Medulla oblongata (tissue), 1 donor: ENCODE results near the gene RECK.
A peak's percentile ranks its signal among the peaks of the same experiment; 100 is the strongest.
"Not testable (repeated sequence)": the region's sequence is repeated elsewhere in the genome, so short reads cannot be mapped to it uniquely, and the experiment has no call there.

Experiments used
- DNase-seq: peaks from one replicate; pipeline ENCODE4 v3.0.0-alpha.2; 2015; ENCODE audit errors: extremely low spot score

RECK gene

DNA sequence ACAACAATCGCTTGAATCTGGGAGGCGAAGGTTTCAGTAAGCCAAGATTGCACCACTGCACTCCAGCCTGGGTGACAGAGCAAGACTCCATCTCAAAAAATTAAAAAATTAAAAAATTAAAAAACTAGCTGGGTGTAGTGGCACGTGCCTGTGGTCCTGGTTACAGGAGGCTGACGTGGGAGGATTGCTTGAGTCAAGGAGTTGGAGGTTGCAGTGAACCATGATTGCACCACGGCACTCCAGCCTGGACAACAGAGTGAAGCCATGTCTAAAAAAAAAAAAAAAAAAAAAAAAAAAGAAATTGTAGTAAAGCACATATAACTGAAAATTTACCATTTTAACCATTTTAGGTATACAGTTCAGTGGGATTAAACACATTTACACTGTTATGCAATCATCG lies 119.4 kb downstream of the RECK start:
- DNase-seq: no peak

DNA sequence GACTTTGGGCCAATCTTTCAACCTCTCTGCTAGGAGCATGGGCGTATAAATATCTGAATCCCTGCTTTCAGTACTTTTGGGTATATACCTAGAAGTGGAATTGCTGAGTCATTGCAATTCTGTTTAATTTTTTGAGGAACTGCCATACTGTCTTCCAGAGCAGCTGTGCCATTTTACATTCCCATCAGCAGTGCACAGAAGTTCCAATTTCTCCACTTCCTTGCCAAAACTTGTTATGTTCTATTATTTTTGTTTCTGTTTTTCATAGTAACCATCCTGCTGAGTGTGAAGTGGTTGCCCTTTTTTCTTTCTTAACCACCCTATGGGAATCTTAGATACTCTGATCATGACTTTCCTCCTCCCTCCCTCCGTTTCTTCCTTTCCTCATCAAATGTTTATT lies 121.4 kb downstream of the RECK start:
- DNase-seq: no peak

DNA sequence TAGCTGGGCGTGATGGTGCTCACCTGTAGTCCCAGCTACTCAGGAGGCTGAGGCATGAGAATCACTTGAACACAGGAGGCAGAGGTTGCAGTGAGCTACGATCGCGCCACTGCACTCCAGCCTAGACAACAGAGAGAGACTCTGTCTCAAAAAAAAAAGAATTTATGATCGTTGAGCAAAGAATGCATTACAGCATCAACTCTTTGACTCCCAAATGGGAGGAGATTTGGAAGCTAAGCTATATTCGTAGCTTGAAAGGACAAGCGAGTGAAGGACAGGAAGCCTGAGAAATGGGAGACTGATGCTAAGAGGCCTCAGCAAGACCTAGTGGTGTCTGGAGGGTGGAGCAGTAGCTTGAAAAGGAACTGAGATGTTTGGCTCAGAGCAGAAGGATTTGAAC lies 122.2 kb downstream of the RECK start:
- DNase-seq: no peak

DNA sequence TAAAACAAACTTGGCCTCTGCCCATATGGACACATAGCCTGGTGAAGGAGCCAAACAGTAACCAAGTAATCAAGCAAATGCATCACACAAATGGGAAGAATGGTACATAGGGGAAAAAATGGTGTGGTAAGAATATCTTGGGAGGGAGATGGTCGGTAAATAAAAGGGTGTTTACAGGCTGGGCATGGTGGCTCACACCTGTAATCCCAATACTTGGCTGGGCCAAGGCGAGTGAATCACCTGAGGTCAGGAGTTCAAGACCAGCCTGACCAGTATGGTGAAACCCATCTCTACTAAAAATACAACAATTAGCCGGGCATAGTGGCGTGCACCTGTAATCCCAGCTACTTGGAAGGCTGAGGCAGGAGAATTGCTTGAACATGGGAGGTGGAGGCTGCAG lies 122.8 kb downstream of the RECK start:
- not testable (repeated sequence) for DNase-seq

DNA sequence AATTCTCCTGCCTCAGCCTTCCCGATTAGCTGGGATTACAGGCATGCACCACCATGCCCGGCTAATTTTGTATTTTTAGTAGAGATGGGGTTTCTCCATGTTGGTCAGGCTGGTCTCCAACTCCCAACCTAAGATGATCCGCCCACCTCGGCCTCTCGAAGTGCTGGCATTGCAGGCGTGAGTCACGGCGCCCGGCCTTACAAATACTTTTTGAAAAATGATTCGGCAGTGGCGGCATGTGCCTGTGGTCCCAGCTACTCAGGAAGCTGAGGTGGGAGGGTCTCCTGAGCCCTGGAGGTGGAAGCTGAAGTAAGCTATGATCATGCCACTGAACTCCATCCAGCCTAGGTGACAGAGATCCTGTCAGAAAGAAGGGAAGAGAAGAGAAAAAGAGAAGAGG lies 123.4 kb downstream of the RECK start:
- not testable (repeated sequence) for DNase-seq

DNA sequence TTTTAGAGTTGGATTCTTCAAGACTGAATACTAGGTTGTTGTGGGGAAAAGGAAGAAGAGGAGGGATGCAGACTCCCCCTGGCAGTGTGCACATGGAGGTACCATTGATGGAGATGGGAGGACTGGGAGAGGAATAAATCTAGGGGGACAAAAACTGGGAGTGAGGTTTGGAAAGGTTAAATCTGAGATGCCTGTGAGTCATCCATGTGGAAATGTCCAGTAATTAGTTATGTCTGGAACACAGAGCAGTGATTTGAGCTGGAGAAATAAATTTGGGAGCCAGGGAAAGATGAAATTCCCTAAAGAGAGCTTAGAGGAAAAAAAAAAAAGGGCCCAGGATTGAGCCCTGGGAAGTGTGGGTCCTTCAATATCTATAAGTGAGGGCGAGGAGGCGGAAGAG lies 124.5 kb downstream of the RECK start:
- DNase-seq: no peak

DNA sequence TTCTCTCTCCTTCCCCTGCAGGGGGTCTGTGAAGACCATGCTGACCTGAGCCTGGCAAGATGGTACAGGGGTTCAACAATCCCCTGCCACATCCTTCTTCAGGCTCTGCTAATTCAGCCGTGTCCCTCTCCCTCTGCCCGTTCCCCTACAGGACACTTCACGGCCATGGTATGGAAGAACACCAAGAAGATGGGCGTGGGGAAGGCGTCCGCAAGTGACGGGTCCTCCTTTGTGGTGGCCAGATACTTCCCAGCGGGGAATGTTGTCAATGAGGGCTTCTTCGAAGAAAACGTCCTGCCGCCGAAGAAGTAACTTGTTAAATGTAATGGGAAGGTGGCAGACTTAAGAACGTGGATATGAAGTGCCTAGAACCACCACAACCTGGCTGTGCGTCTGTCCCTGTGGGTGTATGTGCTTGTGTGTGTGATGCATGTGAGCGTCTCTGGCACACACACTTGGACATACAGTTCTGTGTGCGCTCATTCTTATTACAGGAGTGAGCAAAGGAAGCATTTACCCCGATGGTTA lies 125.6 kb downstream of the RECK start:
- DNase-seq: no peak

DNA sequence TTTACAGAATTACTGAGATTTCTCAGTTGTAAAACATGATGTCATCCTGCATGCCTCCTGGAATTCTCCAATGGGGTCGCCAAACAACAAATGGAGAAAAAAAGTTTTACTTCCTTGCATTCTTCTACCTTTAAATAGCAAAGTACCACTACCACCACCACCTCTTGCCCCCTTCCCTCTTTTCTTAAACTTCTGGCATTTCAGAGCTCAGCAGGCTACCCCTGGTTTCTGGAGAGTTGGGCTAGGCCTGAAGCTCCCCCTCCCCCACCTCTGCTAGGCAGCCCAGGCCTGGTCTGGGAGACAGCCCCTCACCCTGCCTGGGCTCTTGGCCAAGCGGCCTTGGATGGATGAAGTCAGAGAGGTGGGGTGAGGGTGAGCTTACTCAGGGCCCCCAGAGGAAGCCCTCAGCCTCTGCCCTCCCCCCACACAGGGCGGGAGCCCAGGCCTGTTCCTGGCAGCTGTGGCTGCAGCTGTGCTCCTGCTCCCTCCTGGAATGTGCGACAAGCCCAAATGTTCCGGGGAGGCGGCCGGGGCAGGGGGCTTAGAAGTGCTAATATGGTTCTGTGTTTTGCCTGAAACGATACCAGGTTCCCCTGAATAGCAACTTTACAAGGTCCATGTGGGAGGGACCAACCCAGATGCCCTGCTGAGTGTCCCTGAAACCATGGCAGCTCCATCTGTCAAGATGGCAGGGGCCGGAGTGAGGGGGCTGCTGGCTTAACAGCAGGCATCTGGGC lies 126.5 kb downstream of the RECK start:
- peak; percentile 79 for DNase-seq

DNA sequence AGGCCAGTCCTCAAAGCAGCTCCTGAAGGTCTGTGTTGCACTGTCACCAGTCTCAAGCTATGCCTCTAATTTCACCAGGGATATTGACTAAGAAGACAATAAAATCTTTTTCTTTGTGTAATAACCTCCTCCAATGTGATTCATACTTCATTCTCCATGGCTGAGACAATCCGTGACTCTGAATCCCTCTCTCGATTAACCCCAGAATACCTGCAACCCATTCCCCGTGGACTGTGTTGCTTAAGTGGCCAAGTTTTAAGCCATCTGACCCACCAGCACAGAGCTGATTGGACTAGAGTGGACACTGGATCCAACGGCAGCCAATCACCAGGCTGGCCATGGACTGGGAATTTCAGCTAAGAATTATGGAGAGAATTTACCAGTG lies 127.1 kb downstream of the RECK start:
- peak; percentile 20 for DNase-seq

DNA sequence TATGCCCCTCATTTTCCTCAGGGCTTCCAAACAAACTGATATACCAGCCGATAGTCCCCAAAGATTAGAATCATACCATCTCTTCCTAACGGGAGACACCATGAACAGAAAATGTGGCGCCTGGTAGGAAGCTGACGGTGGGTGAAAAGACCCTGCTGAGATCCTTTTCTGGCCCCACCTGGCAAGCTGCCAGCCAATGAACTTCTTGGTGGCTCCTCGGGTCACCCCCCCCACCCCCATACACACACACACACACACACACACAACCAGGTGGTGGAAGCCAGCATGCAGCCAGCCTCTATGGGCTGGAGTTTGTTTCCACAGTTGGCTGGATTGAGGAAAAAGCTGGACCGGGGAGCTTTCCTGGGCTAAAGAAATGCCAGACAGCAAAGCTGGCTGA lies 127.7 kb downstream of the RECK start:
- DNase-seq: no peak

DNA sequence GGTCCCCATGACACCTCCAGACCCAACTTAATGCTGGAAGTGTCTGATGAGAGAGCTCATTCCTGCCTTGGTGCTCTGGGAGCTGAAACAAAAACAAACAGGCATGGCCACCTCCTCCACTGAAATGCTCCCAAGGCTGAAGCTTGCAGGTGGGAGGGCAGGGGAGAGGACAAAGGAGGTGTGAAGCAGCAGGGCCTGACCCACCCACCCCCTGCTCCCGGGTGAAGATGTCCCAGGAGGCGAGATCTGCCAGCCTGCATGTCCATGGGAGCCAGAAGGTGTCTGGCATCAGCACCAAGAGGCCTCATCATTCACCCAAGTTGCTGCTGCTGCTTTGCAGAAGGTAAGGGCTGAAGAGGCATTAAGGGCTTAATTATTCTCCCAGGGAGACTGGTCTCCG lies 128.3 kb downstream of the RECK start:
- no peak for DNase-seq

DNA sequence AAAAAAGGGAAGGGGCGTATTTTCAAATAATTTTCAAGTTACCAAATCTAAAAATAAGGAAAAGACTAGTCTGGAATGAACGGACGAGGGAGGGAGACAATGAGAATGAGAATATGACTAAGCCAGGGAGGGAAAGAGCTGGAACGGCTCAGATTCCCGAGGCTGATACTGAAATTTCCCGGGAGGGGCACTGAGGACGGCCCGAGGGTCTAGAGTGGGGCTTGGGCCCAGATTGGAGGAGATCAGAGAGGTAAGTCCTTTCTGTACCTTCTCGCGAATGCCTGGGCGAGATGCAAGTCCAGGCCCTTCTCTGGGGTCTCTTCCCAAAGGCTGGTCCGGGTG lies 129.1 kb downstream of the RECK start:
- peak; percentile 41 for DNase-seq

DNA sequence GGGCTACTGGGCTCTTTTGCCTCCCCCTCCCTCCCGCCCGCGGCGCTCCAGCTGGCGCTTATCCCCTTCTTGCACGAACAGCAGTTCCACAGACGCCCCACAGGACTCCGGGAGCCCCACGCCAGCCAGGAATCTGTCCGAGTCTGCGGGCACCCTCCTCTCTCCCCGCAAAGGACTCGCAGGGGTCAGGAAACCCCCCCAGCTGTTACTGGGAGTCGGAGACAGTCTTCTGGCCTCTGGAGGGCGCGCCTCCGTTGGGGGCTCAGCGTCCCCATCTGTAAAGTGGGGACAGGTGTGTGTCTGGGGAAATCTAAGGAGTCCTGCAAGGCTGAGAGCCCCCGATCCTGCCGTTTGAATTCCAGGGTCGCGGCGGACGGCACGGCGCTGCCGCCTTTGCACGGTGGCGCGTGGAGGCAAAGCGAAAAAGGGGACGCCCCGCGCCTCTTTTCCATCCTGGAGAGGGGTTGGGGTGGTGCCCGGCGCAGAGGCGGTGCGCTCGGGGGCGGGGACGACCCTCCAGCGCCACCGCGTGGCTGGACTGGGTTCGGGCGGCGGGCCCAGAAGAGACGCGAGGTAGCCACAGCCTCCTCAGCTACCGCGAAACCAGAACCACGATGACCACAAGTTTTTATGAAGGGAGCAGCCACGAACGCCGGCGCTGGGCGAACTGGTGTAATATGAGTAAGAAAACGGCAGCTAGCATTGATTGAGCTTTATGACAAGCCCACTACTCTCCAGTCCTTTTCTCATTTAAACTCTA lies 129.6 kb downstream of the RECK start:
- DNase-seq: peak; percentile 87

DNA sequence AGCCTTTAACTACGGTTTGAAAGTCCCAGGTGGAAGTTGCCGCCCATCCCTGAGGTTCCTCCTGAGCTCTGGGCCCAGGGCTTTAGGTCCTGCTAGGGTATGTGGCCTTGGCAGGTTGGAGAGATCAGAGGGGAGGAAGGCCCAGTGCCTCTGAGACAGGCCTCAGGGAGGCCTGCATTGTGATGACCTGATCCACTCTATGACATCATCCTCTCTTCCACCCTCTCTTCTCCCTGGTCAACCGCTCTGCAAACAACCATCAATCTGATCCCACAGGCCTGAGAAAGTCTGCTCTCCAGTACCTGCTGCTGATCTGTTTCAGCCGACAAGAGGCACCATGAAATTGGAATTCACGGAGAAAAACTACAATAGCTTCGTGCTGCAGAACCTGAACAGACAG lies 132.5 kb downstream of the RECK start, which contains the start of gene CCIN:
CCIN (plus strand) TSS at position 223 of the 400 bp plus-strand sequence; CDS start at position 338, 115 bp downstream.
- no peak for DNase-seq

DNA sequence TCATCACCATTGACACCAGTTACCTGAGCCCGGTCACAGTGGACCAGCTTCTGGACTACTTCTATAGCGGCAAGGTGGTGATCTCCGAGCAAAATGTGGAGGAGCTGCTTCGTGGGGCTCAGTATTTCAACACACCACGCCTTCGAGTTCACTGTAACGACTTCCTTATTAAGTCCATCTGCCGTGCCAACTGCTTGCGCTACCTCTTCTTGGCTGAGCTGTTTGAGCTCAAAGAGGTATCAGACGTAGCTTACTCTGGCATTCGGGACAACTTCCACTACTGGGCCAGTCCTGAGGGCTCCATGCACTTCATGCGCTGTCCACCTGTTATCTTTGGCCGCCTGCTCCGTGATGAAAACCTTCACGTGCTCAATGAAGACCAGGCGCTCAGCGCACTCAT lies 133.0 kb downstream of the RECK start:
- no peak for DNase-seq

DNA sequence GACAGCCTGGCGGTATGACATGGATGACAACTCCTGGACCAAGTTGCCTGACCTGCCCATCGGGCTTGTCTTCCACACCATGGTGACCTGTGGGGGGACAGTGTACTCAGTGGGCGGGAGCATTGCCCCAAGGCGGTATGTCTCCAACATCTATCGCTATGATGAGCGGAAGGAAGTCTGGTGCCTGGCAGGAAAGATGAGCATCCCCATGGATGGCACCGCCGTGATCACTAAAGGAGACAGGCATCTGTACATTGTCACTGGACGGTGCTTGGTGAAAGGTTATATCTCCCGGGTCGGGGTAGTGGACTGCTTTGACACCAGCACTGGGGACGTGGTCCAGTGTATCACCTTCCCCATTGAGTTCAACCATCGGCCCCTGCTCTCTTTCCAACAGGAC lies 133.8 kb downstream of the RECK start:
- no peak for DNase-seq

DNA sequence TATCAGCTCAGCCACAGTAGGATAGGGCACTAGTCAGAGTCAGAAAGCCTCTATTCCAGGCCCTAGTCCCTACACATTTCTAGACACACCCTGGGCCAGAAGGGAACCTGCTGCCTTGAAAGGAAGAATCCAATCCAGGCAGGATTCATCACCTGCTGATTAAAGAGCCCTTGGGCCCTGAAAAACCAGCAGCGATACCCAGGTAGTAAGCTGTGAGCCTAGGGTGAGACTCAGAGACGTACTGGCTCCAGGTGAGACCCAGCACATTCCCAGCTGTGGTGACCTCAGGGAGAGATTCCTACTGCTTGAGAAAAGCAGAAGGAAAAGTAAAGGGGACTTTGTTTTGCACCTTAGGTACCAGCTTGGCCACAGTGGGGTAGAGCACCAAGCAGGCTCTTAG lies 137.1 kb downstream of the RECK start:
- no peak for DNase-seq
